GM10266 (cell line): ENCODE results near the gene PLEKHA7.

Source experiments
- DNase-seq: peaks from one replicate; pipeline ENCODE4 v3.0.0; 2012; ENCODE audit errors: extremely low spot score
- CTCF ChIP-seq: IDR thresholded peaks from 2 replicates; pipeline ENCODE4 v1.5.1; 2012; ENCODE audit warnings: mild to moderate bottlenecking, low read depth; ENCODE audit not compliant: control insufficient read depth, insufficient read depth; ENCODE audit errors: missing control alignments

PLEKHA7 gene

DNA sequence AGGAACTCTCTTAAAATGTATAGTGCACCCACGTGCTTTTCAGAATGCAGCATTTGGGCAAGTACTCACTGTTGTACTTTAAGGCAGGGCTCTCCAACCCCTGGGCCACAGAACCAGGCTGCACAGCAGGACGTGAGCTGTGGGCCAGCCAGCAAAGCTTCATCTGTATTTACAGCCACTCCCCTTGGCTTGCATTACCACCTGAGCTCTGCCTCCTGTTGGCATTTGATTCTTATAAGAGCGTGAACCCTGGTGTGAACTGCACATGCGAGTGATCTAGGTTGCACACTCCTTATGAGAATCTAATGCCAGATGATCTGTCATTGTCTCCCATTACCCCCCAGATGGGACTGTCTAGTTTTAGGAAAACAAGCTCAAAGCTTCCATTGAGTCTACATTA, 272.7 kb downstream of the PLEKHA7 start:
- DNase-seq = no peak

DNA sequence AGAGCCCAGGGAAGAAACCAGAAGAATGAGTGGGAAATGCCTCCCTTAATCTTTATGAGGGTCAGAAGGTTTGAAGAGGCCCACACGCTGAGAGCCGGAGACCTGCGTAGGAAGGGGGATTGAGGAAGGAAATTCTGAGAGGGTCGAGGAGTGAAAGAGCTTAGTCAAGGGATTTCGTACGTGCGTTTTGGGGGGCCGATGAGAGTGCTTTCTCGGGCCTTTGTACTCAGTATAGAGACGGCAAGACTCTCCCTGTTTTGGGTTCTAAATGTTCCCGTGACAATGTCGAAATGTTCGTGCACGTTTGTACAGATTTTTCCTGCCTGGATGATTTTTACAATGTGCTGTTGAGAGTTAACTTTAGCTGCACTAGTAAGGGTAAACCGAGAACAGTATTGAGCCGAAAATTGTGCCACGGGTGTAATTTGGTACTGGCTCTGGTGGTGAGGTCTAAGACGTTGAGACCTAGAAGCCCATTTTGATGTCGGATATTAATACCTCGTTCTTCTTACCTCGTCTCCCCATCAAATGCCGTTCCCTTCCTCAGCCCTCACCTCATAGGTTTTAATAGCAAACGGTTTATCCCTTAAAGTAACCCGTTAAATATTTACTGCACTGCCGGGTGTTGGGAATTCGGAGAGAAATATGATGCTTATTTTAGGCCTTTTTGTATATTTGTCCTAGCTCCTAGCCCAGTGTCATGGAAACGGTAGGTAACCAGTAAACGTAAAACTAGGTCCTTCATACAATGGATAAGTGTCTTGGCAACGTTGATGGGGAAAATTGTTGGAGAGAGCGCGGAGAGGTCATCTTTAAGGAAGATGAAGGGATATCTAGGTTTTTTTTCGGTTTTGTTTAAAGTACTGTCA, 275.0 kb downstream of the PLEKHA7 start:
- TF ChIP-seq CTCF = no peak
- no peak for DNase-seq

More for the DNA sequence above, 272.7 kb downstream of the PLEKHA7 start:
- no peak for TF ChIP-seq CTCF

DNA sequence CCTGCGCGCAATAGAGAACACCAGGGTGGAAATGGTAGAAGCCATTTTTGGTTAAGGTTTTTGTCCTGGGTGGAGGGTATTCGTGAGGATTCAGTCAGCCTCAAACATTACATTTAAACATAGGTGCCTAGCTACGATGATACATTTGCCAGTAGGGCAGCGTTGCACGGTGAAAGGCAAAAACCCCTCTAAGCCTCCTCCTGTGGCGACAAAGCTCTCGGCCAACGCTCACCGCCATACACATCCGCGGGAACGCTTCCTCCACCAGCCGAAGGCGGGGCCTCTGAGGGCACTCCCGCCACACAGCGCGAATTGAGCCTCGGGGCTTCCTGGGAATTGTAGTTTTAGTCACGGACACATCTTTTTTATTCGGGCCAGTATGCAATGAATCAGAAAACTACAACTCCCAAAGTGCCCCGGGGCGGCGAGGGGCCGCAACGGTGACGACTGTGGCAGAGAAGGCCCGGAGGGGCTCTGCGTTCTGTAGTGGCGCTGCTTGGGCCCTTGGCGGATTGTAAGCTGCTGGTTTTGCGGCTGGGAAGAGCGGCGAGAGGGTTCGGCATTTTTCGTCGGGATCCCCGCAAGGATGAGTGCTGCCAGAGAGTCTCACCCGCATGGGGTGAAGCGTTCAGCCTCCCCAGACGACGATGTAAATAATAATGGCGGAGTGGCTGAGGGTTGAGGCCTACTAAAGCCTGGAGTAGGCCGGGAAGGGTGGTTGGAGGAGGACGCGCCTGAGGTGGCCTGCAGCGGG, 275.8 kb downstream of the PLEKHA7 start, which contains the start of gene C11orf58:
TSS of gene C11orf58 (plus strand) at position 455 of the 754 bp plus-strand sequence. CDS start at position 587, 132 bp downstream.
- DNase-seq = peak; percentile 82
- TF ChIP-seq CTCF = no peak

- DNase-seq = no peak
- TF ChIP-seq CTCF = no peak
These were observed 276.4 kb downstream of the PLEKHA7 start for GRCh38 chr11:16737818-16738192.
